HUES48 (cell line): Measurements from ENCODE around the gene DENND2C.

Experiments used
- H3K27ac ChIP-seq: one replicate; pipeline ENCODE4 v1.7.0; 2013; ENCODE audit warnings: low read depth, low read length, inconsistent platforms
- H3K27me3 ChIP-seq: 2 replicates; pipeline ENCODE4 v1.6.1; 2013; ENCODE audit warnings: mild to moderate bottlenecking, low read length; ENCODE audit not compliant: control insufficient read depth, insufficient read depth
- H3K36me3 ChIP-seq: 2 replicates; pipeline ENCODE4 v1.6.1; 2013; ENCODE audit warnings: low read length; ENCODE audit not compliant: control insufficient read depth, insufficient read depth
- H3K4me1 ChIP-seq: 2 replicates; pipeline ENCODE4 v1.6.1; 2013; ENCODE audit warnings: mild to moderate bottlenecking, low read length; ENCODE audit not compliant: control insufficient read depth, insufficient read depth
- H3K4me3 ChIP-seq: 2 replicates; pipeline ENCODE4 v1.5.1; 2013; ENCODE audit warnings: mild to moderate bottlenecking, low read depth, low read length
- H3K9ac ChIP-seq: 2 replicates; pipeline ENCODE4 v1.6.1; 2013; ENCODE audit warnings: mild to moderate bottlenecking, low read depth, low read length, moderate library complexity
- H3K9me3 ChIP-seq: 2 replicates; pipeline ENCODE4 v1.6.1; 2013; ENCODE audit warnings: low read length; ENCODE audit not compliant: control insufficient read depth, insufficient read depth

DENND2C gene

DNA sequence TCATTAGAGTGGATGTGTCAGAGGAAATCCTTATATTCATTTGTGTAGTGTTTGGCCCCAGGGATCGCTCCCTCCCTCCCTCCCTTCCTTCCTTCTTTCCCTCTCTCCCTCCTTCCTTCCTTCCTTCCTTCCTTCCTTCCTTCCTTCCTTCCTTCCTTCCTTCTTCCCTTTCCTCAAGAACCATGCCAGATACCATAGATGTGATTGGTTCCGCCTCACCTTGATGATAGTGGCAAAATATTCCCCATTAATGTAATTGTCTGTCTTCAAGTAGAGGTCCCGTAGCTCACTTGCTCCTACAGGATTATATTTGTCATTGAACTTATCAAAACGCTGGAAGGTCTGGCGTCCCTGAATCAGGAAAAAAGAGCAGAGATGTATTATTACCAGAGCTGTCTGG lies 7.8 kb upstream of the DENND2C start:
- H3K9me3 ChIP-seq, result no peaks in the 10 kb centered on the region
- H3K27me3 ChIP-seq, result no peaks in the 10 kb centered on the region
- no peak overlapping the region for H3K9ac ChIP-seq
- H3K36me3 ChIP-seq, result no peaks in the 10 kb centered on the region
- H3K27ac ChIP-seq, result no peak overlapping the region
- no peaks in the 10 kb centered on the region for H3K4me1 ChIP-seq
- H3K4me3 ChIP-seq, result no peak overlapping the region

DNA sequence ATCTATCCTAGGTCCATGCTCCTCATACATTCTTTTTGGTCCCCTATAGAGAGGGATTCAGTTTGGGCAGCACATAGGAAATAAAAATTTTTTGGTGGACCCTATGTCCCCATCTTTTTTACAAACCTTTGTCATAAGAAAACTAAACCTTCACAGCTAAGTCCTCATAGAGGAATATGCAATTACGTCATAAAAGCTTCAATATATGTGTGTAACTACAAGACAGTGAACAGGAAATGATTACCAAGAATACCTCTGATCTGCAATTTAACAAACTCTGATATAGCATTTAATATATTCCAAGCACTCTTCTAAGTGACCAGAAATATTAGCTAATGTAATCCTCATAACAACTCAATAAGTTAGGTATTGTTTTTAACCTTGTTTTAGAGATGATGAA lies 6.3 kb upstream of the DENND2C start:
- H3K27me3 ChIP-seq, result no peaks in the 10 kb centered on the region
- no peak overlapping the region for H3K4me3 ChIP-seq

DNA sequence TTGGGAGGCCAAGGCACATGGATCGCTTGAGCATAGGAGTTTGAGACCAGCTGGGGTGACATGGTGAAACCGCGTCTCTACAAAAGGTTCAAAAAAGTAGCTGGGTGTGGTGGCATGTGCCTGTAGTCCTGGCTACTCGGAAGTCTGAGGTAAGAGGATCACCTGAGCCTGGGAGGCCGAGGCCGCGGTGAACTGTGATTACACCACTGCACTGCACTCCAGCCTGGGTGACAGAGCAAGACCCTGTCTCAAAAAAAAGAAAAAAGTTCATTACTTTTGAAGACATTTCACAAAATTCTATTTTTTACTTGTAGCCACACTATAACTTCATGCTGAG lies 2.1 kb upstream of the DENND2C start:
- Histone ChIP-seq H3K9ac (no peak overlapping the region), H3K4me3 (no peak overlapping the region), H3K4me1 (peaks cover 4% of the 10 kb centered on the region), H3K9me3 (no peaks in the 10 kb centered on the region), H3K27me3 (peaks cover 12% of the 10 kb centered on the region), H3K36me3 (no peaks in the 10 kb centered on the region), H3K27ac (no peak overlapping the region)

More for the DNA sequence above, 6.3 kb upstream of the DENND2C start:
- H3K36me3 ChIP-seq, result no peaks in the 10 kb centered on the region
- H3K9ac ChIP-seq, result no peak overlapping the region
- no peaks in the 10 kb centered on the region for H3K4me1 ChIP-seq
- H3K27ac ChIP-seq, result no peak overlapping the region
- no peaks in the 10 kb centered on the region for H3K9me3 ChIP-seq

DNA sequence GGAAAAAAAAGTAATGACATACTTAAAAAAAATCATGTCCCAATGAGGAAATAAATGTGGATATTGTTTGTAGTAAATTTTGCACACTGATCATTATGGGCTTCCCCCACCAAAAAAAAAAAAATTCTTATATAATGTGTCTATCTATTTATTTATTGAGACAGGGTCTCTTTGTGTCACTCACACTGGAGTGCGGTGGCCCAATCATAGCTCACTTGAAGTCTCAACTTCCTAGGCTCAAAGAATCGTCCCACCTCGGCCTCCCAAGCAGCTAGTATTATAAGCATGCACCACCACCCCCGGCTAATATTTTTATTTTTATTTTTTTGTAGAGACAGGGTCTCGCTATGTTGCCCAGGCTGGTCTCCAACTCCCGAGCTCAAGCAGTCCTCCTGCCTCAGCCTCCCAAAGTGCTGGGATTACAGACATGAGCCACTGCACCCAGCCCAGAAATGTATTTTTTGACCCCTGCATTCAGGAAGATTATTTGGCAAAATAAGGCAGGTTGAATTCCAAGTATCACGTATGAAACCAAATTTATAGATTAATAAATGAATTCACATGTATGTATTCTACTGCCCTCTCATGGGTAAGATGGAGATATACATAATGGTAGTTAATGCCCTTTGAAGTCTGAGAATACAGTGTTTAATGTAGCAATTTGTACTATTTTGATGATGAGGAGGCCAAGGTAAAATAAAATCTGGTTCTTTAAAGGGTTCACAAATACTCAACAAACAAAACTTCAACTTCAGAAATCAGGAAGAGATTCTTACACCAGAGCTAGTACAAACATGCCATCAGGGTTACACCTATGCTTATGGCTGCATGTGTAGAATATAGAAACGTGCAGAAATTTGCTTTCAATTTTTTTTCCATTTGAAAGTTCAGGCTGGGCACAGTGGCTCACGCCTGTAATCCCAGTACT lies 1.4 kb upstream of the DENND2C start:
- H3K27ac ChIP-seq, result no peak overlapping the region
- peaks cover 12% of the 10 kb centered on the region for H3K27me3 ChIP-seq
- H3K4me3 ChIP-seq, result peak overlapping the region; percentile 93; the same call in 1 of the 2 replicates
- H3K36me3 ChIP-seq, result no peaks in the 10 kb centered on the region
- H3K9me3 ChIP-seq, result no peaks in the 10 kb centered on the region
- H3K4me1 ChIP-seq, result peaks cover 4% of the 10 kb centered on the region
- no peak overlapping the region for H3K9ac ChIP-seq

DNA sequence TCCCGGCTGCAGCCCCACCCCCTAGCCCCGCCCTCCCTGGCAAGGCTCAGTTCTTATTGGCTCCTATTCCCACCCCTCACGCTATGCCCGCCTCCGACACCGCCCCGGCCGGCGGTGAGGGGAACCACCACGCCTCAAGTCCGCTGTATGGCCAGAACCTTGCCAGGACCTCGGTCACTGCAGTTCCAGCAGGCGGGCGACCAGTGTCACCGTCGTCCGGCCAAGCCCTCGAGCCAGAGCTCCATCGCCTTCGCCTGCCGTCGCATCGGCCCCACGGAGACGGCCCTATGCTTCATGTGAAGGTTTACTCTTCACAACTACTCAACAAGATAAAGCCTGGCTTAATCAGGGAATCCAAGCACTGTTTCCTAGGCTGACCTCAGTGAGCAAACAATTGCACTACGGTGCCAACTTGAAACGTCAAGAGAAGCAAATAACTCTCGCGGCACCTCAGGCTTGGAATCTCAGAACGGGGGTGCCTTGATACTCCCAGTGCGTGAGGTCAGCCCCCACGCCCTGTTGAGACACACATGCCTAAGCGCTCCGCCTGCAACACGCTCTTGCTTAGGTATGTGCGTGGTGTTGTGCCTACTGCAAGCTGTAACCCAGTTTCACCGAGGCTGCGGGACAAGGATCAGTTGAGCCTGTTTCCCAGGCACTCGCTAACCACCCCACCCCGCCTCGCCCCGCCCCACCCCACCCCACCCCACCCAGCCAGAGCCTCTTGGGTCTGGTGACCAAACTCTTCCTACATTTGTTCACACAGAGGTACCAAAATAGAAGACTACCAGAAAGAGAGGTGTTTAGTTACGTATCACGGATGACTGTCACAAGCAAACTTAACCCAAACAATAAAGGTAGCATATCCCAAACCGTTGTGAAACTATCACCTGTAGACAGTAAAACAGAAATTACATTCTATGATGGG lies 498 bp upstream of the DENND2C start:
- peak overlapping the region; percentile 62 for H3K9ac ChIP-seq
- H3K27me3 ChIP-seq, result peaks cover 12% of the 10 kb centered on the region
- H3K27ac ChIP-seq, result peak overlapping the region; percentile 72
- no peaks in the 10 kb centered on the region for H3K9me3 ChIP-seq
- no peaks in the 10 kb centered on the region for H3K36me3 ChIP-seq
- H3K4me1 ChIP-seq, result peaks cover 4% of the 10 kb centered on the region
- peak overlapping the region; percentile 93 for H3K4me3 ChIP-seq

DNA sequence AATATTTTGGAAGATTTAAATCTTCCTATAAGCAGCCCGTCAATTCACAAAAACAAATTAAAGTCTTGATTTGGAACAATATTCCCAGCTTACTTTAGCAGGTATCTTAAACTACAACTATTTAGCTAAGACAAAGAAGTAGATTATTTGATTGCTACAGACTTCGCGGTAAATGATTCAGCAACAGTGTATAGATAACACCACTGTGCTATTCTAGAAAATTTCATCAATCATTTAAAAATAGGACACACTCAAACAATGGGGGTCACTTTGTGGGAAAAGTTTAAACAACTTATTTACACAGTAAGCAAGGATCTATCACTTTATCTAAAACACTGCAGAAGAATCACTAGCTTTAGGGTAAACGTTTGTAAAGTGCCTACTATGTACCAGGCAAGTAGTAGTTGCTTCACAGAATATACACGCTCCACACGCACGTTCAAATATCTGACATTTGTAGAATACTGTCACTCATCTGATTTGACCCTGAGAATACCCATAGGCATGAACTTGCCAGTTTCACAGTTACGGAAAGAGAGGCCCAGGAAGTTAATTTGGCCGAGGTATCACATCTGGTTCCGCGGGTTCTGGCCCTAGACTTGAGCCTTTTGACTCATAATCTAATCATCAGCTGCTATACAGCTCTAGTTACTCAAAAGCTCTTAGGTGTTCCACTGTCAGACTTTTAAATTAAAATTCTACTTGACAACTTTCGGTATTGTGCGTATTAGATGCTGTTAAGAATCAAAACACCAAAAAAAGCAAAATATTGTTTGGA lies 876 bp downstream of the DENND2C start:
- Histone ChIP-seq H3K27me3 (peaks cover 12% of the 10 kb centered on the region), H3K4me3 (peak overlapping the region; percentile 93), H3K4me1 (peaks cover 4% of the 10 kb centered on the region), H3K36me3 (no peaks in the 10 kb centered on the region), H3K9me3 (no peaks in the 10 kb centered on the region), H3K27ac (peak overlapping the region; percentile 78), H3K9ac (peak overlapping the region; percentile 42; the same call in 1 of the 2 replicates)

DNA sequence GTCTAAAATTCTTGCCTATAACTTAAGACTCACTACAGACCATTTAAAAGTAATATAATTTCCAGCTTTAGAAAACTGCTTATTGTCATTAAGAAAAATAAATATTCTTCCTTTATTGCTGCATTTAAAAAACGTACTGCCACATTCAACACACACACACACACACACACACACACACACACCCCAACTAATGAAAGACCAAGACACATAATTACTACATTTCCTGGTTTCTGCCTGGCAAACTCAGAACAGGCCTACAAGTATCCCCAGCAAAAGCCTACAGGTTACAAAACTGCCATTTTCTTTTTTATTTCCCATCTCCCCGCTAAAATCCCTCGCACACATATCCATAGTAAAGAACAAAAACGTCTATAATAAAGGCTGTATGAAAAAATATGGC lies 1.5 kb downstream of the DENND2C start:
- Histone ChIP-seq H3K27ac (peak overlapping the region; percentile 10), H3K4me1 (peaks cover 4% of the 10 kb centered on the region), H3K27me3 (peaks cover 12% of the 10 kb centered on the region), H3K9ac (no peak overlapping the region), H3K4me3 (no peak overlapping the region), H3K36me3 (no peaks in the 10 kb centered on the region), H3K9me3 (no peaks in the 10 kb centered on the region)

DNA sequence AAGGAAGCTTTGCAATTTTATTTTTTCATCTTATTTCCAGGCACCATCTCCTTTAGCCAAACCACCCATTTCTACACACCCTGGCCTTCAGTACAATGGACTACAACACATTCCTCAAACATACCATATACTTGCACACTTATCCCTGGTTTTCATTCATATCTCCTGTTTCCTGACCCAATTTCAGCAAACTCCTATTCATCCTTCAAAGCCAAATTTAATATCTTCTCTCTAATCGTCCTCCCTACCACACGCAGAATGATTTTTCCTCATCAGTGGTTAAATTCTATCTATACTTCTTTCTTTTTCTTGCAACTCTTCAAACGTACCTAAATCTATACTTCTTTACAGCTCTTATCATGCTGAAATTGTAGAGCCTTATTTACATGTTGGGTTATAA lies 2.9 kb downstream of the DENND2C start:
- H3K36me3 ChIP-seq, result no peaks in the 10 kb centered on the region
- no peak overlapping the region for H3K4me3 ChIP-seq
- no peak overlapping the region for H3K27ac ChIP-seq

DNA sequence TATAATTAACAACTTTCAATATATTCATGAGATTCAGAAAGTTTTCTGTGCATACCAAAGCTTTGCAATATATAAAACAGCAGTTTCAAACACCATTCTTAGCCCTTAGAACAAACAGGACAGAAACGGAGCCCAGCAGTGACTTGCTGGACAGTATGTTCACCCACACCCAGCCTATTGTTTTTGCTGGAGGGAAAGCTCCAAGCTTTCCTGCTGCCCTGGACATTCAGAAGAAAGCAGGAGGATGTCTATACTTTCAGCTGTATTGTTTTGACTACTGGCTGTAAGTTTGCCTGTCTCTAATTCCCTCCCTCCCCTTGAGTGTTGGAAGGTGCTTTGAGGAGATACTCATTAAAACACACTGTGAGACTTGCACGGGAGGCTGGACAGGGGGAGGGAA lies 9.6 kb downstream of the DENND2C start:
- H3K36me3 ChIP-seq, result no peaks in the 10 kb centered on the region
- H3K9ac ChIP-seq, result no peak overlapping the region
- no peak overlapping the region for H3K4me3 ChIP-seq
- H3K9me3 ChIP-seq, result no peaks in the 10 kb centered on the region
- H3K27me3 ChIP-seq, result no peaks in the 10 kb centered on the region
- no peaks in the 10 kb centered on the region for H3K4me1 ChIP-seq
- no peak overlapping the region for H3K27ac ChIP-seq

More for the DNA sequence above, 2.9 kb downstream of the DENND2C start:
- Histone ChIP-seq H3K27me3 (peaks cover 12% of the 10 kb centered on the region), H3K9ac (no peak overlapping the region), H3K9me3 (no peaks in the 10 kb centered on the region), H3K4me1 (peaks cover 4% of the 10 kb centered on the region)

DNA sequence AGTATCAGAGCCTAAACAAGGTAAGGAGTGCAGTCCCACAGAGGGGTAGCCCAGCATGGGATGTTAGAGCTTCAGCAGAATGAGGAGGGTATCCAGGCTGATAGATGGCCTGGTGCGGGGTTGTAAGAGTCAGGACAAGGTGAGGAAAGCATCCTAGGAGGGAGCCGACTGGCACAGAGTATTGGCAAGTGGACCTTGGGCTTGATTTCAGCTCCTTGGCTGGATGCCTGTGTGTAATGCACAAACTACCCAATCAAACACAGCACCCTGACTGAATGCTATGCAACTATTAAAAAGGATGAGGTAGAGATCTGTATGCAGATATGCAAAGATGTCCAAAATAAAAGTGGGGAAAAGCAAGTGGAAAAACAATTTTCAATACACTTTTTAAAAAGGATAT lies 18.0 kb downstream of the DENND2C start:
- no peaks in the 10 kb centered on the region for H3K27me3 ChIP-seq
- H3K4me1 ChIP-seq, result no peaks in the 10 kb centered on the region
- no peaks in the 10 kb centered on the region for H3K36me3 ChIP-seq
- no peak overlapping the region for H3K9ac ChIP-seq
- no peaks in the 10 kb centered on the region for H3K9me3 ChIP-seq
- no peak overlapping the region for H3K4me3 ChIP-seq
- no peak overlapping the region for H3K27ac ChIP-seq
